Neutrophil (primary cell): ENCODE measurements around the gene RAE1.

Source experiments
- H3K27ac ChIP-seq: fragments of 200-600 bp; sonication (generic); 2 replicates; pipeline ENCODE4 v1.5.1; 2016; ENCODE audit warnings: mild to moderate bottlenecking, moderate library complexity
- H3K27me3 ChIP-seq: fragments of 200-600 bp; sonication (generic); 2 replicates; pipeline ENCODE4 v1.6.0; 2016; ENCODE audit warnings: mild to moderate bottlenecking
- H3K36me3 ChIP-seq: fragments of 200-600 bp; sonication (generic); 2 replicates; pipeline ENCODE4 v1.5.1; 2017
- H3K4me1 ChIP-seq, 2 experiments: fragments of 200-600 bp in 1 of 2; sonication (generic) in 1 of 2; 1 replicate in 1 of 2; 2 replicates in 1 of 2; pipeline versions ENCODE4 v1.5.1 to v1.6.1; 2013 to 2016; ENCODE audit warnings: low read depth in 1 of 2, low read length in 1 of 2, mild to moderate bottlenecking in 1 of 2, moderate library complexity in 1 of 2; ENCODE audit not compliant: control insufficient read depth in 1 of 2, insufficient read depth in 1 of 2
- H3K4me3 ChIP-seq, 2 experiments: fragments of 200-600 bp in 1 of 2; sonication (generic) in 1 of 2; 1 replicate in 1 of 2; 2 replicates in 1 of 2; pipeline ENCODE4 v1.5.1; 2013 to 2016; ENCODE audit warnings: low read depth in 1 of 2, low read length in 1 of 2, mild to moderate bottlenecking in 1 of 2, moderate library complexity in 1 of 2
- H3K9me3 ChIP-seq: fragments of 200-600 bp; sonication (generic); 2 replicates; pipeline ENCODE4 v1.5.1; 2016
- CTCF ChIP-seq: fragments of 200-600 bp; sonication (generic); IDR thresholded peaks from 2 replicates; pipeline ENCODE4 v1.5.1; 2016; ENCODE audit warnings: antibody characterized with exemption

Gene RAE1

DNA sequence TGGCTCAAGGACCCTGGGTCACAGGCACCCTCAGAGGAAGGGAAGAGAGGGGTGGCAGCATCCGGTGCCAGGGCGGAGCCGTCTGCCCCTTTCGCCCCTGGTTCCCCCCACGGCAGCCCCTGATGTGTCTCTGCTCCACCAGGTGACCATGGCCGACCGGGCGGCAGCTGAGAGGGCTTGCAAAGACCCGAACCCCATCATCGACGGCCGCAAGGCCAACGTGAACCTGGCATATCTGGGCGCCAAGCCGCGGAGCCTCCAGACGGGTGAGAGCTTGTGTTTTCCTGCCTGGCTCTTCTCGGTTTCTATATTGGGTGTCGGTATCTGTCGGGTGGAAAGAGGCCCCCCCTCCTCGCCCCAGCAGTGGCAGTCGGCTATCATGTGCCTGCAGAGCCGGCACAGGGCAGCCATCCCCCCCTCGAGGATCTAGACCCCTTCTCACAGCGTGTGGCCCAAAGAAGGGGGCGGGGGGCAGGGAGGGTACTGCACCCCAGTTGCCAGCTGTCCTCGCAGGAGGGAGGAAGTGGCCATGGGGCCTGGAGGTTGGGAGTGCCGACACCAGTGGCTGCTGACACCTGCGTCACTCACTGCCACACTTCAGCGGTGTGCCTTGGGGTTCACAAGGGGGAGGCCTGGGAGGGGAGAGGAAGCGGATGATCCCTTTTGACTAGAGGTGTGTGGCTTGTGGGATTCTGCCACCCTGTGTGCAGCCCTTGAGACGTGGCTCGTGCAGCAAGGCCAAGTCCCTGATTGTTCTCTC, 41.6 kb downstream of the RAE1 start:
- Histone ChIP-seq H3K27ac (peak overlapping the region; percentile 90), H3K4me1 (peaks cover 79 to 80% of the 10 kb centered on the region in 2 experiments)
- TF ChIP-seq CTCF: no peak

DNA sequence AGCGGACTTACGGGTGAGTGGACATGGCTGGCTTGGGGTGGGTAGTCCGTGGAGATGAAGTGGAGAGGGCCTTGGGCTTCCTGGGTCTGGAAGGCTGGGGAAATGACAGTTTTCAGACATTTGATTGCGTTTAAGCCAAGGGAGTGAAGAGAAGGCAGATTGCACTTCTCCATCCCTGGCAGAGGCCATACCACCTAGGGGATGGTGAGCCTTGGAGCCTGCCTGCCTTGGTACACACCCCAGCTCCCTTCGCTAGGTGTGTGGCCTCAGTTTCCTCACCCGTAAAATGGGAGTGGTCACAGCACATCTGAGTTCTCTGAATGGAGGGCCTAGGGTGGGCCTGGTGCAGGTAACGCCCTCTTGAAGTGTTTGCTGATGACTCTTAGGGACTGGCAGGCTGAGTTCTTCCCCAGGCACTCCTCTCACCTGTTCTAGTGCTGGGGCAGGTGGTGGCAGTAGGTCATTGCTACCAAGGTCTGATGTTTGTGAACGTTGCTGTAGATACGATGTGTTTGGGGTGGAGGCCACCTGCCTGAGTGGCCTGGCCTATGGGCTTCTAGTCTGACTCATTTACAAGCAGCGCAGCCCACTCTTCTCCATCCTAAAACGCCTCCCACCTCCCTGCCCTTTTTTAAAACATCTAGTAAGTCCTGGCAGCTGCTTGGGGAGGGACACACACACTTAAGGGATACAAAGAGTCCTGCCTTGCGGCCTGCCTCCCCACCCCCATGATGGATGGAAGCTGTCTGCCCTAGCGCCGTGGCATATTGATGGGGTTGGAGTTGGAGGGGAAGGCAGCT, 42.5 kb downstream of the RAE1 start:
- no peak for TF ChIP-seq CTCF
- H3K4me3 ChIP-seq: peak overlapping the region; percentile 71 to 90
- H3K27me3 ChIP-seq: no peaks in the 10 kb centered on the region
- H3K27ac ChIP-seq: peak overlapping the region; percentile 90
- no peaks in the 10 kb centered on the region for H3K9me3 ChIP-seq
- peaks cover 52% of the 10 kb centered on the region for H3K36me3 ChIP-seq
- H3K4me1 ChIP-seq: peaks cover 88% of the 10 kb centered on the region in 2 experiments

More for the DNA sequence above, 41.6 kb downstream of the RAE1 start:
- Histone ChIP-seq H3K27me3 (no peaks in the 10 kb centered on the region), H3K9me3 (no peaks in the 10 kb centered on the region), H3K4me3 (peak overlapping the region; percentile 71 to 90), H3K36me3 (peaks cover 50% of the 10 kb centered on the region)

- no peaks in the 10 kb centered on the region for H3K9me3 ChIP-seq
- peak overlapping the region; percentile 90 for H3K27ac ChIP-seq
- H3K27me3 ChIP-seq: no peaks in the 10 kb centered on the region
- H3K4me3 ChIP-seq: peak overlapping the region in 1 of 2 experiments; percentile 71
- H3K4me1 ChIP-seq: peaks cover 91% of the 10 kb centered on the region in 2 experiments
- H3K36me3 ChIP-seq: peaks cover 61% of the 10 kb centered on the region
- no peak for TF ChIP-seq CTCF
These were observed 43.3 kb downstream of the RAE1 start for GRCh38 chr20:57394121-57395082.

DNA sequence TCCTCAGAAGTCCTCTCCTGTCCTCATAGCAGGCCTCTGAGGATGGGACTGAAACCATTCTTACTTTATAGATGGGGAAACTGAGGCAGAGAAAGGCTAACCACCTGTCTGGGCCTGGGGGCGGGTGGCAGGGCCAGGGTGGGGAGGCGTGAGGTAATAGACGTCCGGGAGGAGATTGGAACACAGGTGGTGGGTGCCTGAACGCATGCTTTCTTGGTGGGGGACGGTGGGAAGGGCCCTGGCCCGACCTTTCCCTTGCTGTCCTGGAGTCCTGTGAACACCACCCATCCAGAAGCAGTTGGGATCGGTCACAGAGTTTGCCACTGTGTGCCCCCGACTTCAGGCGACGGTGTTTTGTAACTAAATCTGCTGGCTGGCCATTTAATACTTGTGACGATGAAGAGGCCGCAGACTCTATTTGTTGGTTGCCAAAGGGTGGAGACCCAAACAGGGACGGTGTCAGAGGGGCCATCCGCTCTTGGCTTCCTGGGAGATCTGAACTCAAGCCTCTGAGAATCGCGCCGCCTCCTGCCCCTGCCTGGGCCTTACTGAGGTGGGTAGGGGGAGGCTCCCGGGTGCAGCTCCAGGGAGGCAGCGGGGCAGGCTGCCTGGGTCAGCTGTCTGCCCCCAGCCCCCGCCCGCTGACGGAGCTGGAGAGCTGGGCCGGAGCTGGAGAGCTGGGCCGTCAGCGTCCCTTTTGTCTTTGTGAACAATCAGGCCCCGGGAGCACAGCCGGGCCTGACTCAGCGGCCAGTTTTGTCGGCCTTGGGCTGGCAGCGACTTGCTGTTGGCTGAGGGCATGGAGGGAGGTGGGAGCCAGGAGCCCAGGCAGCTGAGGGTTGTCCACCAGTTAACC, 44.3 kb downstream of the RAE1 start:
- Histone ChIP-seq H3K27ac (peak overlapping the region; percentile 90), H3K9me3 (no peaks in the 10 kb centered on the region), H3K36me3 (peaks cover 70% of the 10 kb centered on the region), H3K4me1 (peaks cover 91% of the 10 kb centered on the region in 2 experiments), H3K4me3 (no peak overlapping the region), H3K27me3 (no peaks in the 10 kb centered on the region)
- TF ChIP-seq CTCF: no peak
